ENCODE measurements around the gene WWOX. TPM values are rescaled to one million over a fixed set of nuclear protein-coding genes. Genes with fewer than 3 reads are reported as not detected.

Gene WWOX
- total RNA-seq, 1 experiment from 2014 or later, result 15.6 TPM

- no peak for TF ChIP-seq CTCF (conservative IDR thresholded peaks at IDR 0.05)
- H2BK120ac ChIP-seq (ENCODE audit: low read depth, low read length, poor library complexity, severe bottlenecking), result no peak overlapping the region
These were observed 1082.0 kb downstream of the WWOX start for GRCh38 chr16:79181419-79181818.

More at GRCh38 chr16:79181419-79181818, 1082.0 kb downstream of the WWOX start:
- H3K14ac ChIP-seq (ENCODE audit: insufficient read depth, low read length), result no peak overlapping the region
- no peak for DNase-seq
- H2BK5ac ChIP-seq (ENCODE audit: insufficient read length, low read length), result no peak overlapping the region
- H3K9me3 Mint-ChIP-seq, result peaks cover 0 to 4% of the 10 kb centered on the region in 2 experiments; a peak in 2 of 5 replicates
- no CpG with 5 or more reads among the region's 3 CpGs for WGBS (ENCODE audit: extremely low coverage, insufficient read length, low lambda C conversion rate)
- no peak overlapping the region for H2BK15ac ChIP-seq (ENCODE audit: low read depth, low read length)
- no peaks in the 10 kb centered on the region for H3K79me2 ChIP-seq (ENCODE audit: insufficient read depth, low read length)
- H3K9ac ChIP-seq (ENCODE audit: extremely low read depth, insufficient read length, low read length), result no peak overlapping the region
- no peak overlapping the region for H3K56ac ChIP-seq (ENCODE audit: insufficient read length, low read depth, low read length)
- H3K36me3 Mint-ChIP-seq (ENCODE audit: insufficient read depth in 1 of 3, low read depth in 3 of 3), result no peaks in the 10 kb centered on the region; a peak in 1 of 7 replicates
- H3K4me2 ChIP-seq (ENCODE audit: insufficient read depth, insufficient read length, low read length), result no peak overlapping the region
- H4K91ac ChIP-seq (ENCODE audit: insufficient read length, low read depth, low read length), result no peak overlapping the region
- H2BK12ac ChIP-seq (ENCODE audit: insufficient read length, low read depth, low read length), result no peak overlapping the region
- H3K23me2 ChIP-seq (ENCODE audit: insufficient read length, low read depth, low read length, poor library complexity, severe bottlenecking), result no peaks in the 10 kb centered on the region
- no peak overlapping the region for H4K5ac ChIP-seq (ENCODE audit: insufficient read length, low read depth, low read length)
- H4K20me1 ChIP-seq (ENCODE audit: control insufficient read depth, insufficient read depth, insufficient read length), result no peaks in the 10 kb centered on the region
- H2BK20ac ChIP-seq (ENCODE audit: low read depth, low read length, poor library complexity, severe bottlenecking), result no peak overlapping the region
- H3T11ph ChIP-seq (ENCODE audit: low read length), result no peak overlapping the region
- H3K4ac ChIP-seq (ENCODE audit: low read depth, low read length), result no peak overlapping the region
- H3K79me1 ChIP-seq (ENCODE audit: insufficient read depth, low read depth, low read length, poor library complexity, severe bottlenecking), result no peaks in the 10 kb centered on the region
- no peaks in the 10 kb centered on the region for H3K4me1 ChIP-seq (ENCODE audit: insufficient read depth, low read length)
- no peak overlapping the region for H4K8ac ChIP-seq (replicated peaks; ENCODE audit: insufficient read length, low read depth, low read length)
- no peaks in the 10 kb centered on the region for H3K27me3 ChIP-seq (ENCODE audit: insufficient read depth, low read length)
- H3K4me1 Mint-ChIP-seq, result peaks cover 3 to 7% of the 10 kb centered on the region in 2 experiments; a peak in 2 of 4 replicates
- no peak overlapping the region for H2AFZ ChIP-seq (ENCODE audit: low read length)
- peaks cover 2% of the 10 kb centered on the region for H3K27me3 Mint-ChIP-seq (ENCODE audit: low read depth)
- no peak overlapping the region for H3K23ac ChIP-seq (ENCODE audit: insufficient read length, low read depth, low read length)
- H3K27ac Mint-ChIP-seq, result no peak overlapping the region
- no peak overlapping the region for H2AK5ac ChIP-seq (ENCODE audit: insufficient read length, low read length)
- H3K27ac ChIP-seq (ENCODE audit: insufficient read length, low read depth, low read length), result no peak overlapping the region
- no peak overlapping the region for H3K18ac ChIP-seq (ENCODE audit: insufficient read length, low read depth, low read length)
- H3K9me3 ChIP-seq (ENCODE audit: control insufficient read depth, low read depth, low read length), result no peaks in the 10 kb centered on the region
- no peak overlapping the region for H3K4me3 Mint-ChIP-seq
